NCI-H510A treated with DMSO at 0.1 percent for 48 hours (cell line): ENCODE data around the gene FLVCR2.
A peak's percentile ranks its signal among the peaks of the same experiment; 100 is the strongest.

ENCODE experiments used
- DNase-seq: peaks from one replicate; lab custom pipeline; 2025; lab: John Stamatoyannopoulos, UW

FLVCR2 gene, protein sequence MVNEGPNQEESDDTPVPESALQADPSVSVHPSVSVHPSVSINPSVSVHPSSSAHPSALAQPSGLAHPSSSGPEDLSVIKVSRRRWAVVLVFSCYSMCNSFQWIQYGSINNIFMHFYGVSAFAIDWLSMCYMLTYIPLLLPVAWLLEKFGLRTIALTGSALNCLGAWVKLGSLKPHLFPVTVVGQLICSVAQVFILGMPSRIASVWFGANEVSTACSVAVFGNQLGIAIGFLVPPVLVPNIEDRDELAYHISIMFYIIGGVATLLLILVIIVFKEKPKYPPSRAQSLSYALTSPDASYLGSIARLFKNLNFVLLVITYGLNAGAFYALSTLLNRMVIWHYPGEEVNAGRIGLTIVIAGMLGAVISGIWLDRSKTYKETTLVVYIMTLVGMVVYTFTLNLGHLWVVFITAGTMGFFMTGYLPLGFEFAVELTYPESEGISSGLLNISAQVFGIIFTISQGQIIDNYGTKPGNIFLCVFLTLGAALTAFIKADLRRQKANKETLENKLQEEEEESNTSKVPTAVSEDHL

GRCh38 chr14:75578102-75578785, at the start of gene FLVCR2:
Gene FLVCR2 (plus strand): TSS chr14:75578620. CDS start chr14:75578973, 353 bp downstream.
- peak; percentile 35 for DNase-seq

GRCh38 chr14:75531256-75531655, 47.2 kb upstream of the FLVCR2 start:
- no peak for DNase-seq

DNA sequence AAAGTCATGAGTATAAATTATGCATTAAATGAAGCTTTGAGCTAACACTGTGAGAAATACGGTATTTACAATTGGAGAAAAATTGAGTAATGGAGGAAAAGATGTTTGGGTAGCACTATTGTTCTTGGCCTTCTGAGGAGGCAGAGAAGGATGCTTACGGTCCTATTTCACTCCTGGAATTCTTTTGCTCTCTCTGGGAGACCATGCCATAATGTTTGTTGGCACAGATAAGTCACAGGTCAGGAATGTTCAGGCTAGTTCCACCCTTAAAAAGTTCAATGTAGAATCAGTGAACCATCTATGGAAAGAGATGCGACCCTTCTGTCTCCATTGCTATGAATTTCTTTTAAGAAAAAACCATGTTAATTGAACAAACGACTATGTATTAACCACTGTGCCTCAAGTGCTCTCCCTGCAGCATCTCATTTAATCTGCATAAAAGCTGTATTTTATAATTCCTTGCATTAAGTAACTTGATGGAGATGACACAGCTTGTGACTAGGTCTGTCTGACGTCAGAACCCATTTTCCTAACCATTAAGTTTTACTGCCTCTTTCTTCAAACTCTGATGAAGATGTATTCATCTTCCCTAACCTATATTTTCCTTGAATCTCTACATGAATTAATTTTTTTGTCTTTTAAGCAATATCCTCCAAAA, 46.6 kb upstream of the FLVCR2 start:
- DNase-seq = no peak

GRCh38 chr14:75533791-75534555, 44.4 kb upstream of the FLVCR2 start:
- peak; percentile 43 for DNase-seq

GRCh38 chr14:75535164-75535898, 43.1 kb upstream of the FLVCR2 start:
- peak; percentile 76 for DNase-seq

DNA sequence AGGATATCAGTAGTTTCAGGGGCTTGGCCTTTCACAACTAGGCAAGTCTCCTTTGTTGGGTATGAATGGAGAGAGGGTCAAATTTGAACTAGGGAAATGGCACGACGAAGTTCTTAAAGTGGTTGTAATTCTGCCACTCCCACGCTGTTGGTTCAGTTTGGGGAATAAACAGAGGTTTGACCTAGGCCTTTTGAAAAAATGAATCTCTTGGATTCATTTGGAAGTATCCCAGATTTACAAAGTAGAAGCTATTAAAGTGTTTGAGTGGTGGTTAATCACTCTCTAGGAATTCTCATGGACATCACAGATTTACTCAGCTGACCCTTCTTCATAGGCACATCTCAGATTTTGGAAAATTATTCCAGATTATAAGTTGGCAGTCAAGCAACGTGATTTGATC, 41.3 kb upstream of the FLVCR2 start:
- no peak for DNase-seq

GRCh38 chr14:75539162-75539560, 39.3 kb upstream of the FLVCR2 start:
- DNase-seq = no peak

- no peak for DNase-seq
Observed at GRCh38 chr14:75539561-75540478, 38.6 kb upstream of the FLVCR2 start.

GRCh38 chr14:75540479-75540851, 38.0 kb upstream of the FLVCR2 start:
- no peak for DNase-seq

- DNase-seq = no peak
Observed at GRCh38 chr14:75542588-75543091, 35.8 kb upstream of the FLVCR2 start.

DNA sequence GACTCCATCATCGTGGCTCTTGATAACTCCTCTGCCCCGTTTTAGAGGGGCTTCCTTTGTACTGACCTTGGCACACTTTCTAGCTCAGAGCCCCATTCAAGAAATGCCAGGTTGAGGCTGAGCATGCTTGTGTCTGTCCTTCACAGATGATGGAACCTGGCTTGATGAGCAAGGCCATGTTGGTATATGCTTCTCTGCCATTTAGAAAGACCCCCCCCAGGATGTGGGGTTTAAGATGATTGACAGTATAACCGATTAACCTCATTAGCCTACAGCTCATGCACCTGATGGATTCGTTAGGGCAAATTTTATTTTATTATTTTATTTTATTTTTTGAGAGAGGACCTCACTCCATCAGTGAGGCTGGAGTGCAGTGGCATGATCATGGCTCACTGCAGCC, 35.2 kb upstream of the FLVCR2 start:
- DNase-seq = no peak

- no peak for DNase-seq
Observed at GRCh38 chr14:75543786-75544185, 34.6 kb upstream of the FLVCR2 start.

GRCh38 chr14:75545907-75546306, 32.5 kb upstream of the FLVCR2 start:
- no peak for DNase-seq

- no peak for DNase-seq
Observed at GRCh38 chr14:75547552-75548250, 30.7 kb upstream of the FLVCR2 start.

DNA sequence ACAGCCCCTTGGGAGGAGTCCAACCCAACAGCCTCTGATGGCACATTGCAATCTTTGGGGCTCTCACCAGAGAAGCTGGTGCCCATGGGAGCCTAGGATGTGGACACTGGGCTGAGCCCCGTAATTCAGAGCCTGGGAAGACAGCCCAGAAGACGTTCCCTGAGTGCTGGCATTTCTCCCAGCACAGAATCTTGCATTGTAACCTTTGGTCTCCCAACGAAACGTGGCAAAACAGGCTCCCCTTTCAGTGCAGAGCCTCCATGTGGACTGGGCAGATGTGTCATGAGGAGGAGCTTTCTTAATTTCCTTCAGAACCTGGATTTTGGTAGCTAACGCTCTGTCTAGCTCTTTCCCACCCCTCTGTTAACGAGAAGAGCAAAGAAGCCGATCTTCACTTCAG, 29.9 kb upstream of the FLVCR2 start:
- DNase-seq = no peak

DNA sequence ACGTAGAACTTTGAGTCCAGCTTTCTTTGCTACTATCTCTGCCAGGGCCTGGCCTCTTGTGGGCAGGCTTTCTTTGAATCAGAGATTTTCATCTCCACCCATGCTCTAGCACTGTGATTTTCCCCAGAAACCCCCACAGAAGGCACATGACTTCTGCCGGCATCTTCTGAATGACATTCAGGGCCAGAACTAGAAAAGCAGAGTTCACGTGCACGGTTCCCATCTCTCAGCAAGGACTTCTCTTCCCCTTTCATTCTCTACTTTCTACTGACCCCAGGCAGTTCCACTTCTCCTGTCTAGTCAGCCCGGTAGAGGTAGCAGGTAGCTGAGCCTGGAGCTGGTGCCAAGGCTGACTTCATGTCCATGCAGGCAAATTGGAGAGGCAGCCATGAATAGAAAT, 29.3 kb upstream of the FLVCR2 start:
- no peak for DNase-seq

GRCh38 chr14:75551021-75551420, 27.4 kb upstream of the FLVCR2 start:
- no peak for DNase-seq

- DNase-seq = no peak
Observed at GRCh38 chr14:75553157-75553556, 25.3 kb upstream of the FLVCR2 start.

- DNase-seq = no peak
Observed at GRCh38 chr14:75553761-75554364, 24.6 kb upstream of the FLVCR2 start.
